Activated naive CD8-positive, alpha-beta T cell treated with anti-CD3 and anti-CD28 coated beads for 36 hours (primary cell): ENCODE measurements around the gene DMD. TPM values are rescaled to one million over a fixed set of nuclear protein-coding genes. Genes with fewer than 3 reads are reported as not detected.
"Not testable (repeated sequence)": the region's sequence is repeated elsewhere in the genome, so short reads cannot be mapped to it uniquely, and the experiment has no call there.

Source experiments
- DNase-seq: peaks from one replicate; pipeline ENCODE4 v3.0.0; 2021
- H3K27ac Mint-ChIP-seq: one replicate; pipeline ENCODE4 v1.8.0; 2022; ENCODE audit warnings: mild to moderate bottlenecking, moderate library complexity, mixed read lengths
- H3K27me3 Mint-ChIP-seq: one replicate; pipeline ENCODE4 v1.8.0; 2022; ENCODE audit warnings: mild to moderate bottlenecking, mixed read lengths
- H3K36me3 Mint-ChIP-seq: one replicate; pipeline ENCODE4 v1.8.0; 2021; ENCODE audit warnings: mild to moderate bottlenecking, mixed read lengths
- H3K4me1 Mint-ChIP-seq: one replicate; pipeline ENCODE4 v1.8.0; 2021; ENCODE audit warnings: mixed read lengths
- H3K4me3 Mint-ChIP-seq: one replicate; pipeline ENCODE4 v1.8.0; 2022; ENCODE audit warnings: mild to moderate bottlenecking, moderate library complexity, mixed read lengths
- H3K9me3 Mint-ChIP-seq: one replicate; pipeline ENCODE4 v1.8.0; 2022; ENCODE audit warnings: mixed read lengths
- total RNA-seq, 2 experiments: library from RNA; stranded (reverse); gene quantifications; one replicate each; pipeline ENCODE4 v1.2.3, GENCODE V29; 2021

DMD gene
- total RNA-seq, 2 experiments from 2014 or later = 0.08 to 0.46 TPM

DNA sequence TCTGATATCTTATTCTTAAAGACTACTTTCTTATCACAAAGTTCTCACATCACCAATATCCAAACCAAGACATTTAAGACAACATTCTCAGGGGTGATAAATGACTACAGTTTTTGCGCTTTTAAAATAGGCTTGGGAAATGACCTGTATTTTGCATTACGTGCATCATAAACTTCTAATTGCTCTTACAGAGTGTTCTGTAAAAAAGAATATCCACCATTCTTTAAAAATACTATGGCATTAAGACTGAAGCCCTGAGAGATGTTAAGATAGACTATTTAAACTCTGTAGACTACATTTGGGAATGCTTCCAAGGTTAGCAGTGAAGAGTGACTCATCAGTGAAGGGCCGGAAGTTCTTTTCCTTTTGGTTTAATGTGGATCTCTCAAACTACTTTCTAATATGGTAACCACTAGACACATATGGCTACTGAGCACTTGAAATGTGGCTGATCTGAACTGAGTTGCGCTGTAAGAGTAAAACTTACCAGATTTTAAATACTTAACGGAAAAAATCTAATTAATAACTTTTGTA, 1620.7 kb downstream of the DMD start:
- H3K4me1 Mint-ChIP-seq = no peaks in the 10 kb centered on the region
- H3K27ac Mint-ChIP-seq = no peak overlapping the region
- no peak overlapping the region for H3K4me3 Mint-ChIP-seq
- no peaks in the 10 kb centered on the region for H3K9me3 Mint-ChIP-seq
- H3K36me3 Mint-ChIP-seq = no peaks in the 10 kb centered on the region
- DNase-seq = no peak
- no peaks in the 10 kb centered on the region for H3K27me3 Mint-ChIP-seq

DNA sequence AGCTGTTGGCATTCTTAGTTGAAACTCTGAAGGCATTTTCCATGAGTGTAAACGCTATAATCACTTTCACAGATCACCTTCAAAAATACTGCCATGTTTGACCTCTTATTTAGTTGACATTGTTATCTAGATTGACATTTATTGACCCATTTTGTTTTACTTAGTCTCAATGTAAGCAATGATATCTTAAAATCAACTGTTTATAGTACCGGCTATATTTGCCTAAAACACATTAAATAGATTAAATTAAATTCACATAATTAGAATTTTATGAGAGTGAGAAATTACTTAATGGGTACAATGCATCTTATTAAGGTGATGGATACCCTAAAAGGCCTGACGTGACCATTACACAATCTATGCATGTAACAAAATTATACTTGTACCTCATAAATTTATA, 1621.8 kb downstream of the DMD start:
- Mint-ChIP-seq H3K27me3 (no peaks in the 10 kb centered on the region), H3K27ac (no peak overlapping the region)
- no peak for DNase-seq

DNA sequence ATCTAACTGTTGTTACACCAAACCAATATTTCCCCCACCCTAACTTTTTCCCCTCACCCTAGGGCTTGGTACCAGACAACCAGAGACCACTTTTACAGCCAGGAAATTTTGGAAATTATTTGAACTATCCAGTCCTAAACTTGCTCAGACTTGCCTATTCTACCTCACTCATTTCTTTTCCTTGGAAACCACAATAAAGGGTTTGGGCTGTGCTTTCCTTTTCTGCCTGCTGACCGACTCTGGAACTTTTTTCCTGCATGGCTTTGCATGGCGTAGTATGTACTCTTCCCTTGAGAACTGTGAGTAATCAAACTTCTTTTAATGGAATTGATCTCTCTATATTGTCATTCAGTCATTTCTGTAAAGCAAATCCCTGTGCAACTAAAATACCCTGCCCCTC, 1623.0 kb downstream of the DMD start:
- no peak for DNase-seq
- no peak overlapping the region for H3K4me3 Mint-ChIP-seq
- no peaks in the 10 kb centered on the region for H3K4me1 Mint-ChIP-seq
- no peak overlapping the region for H3K27ac Mint-ChIP-seq
- no peaks in the 10 kb centered on the region for H3K27me3 Mint-ChIP-seq
- H3K36me3 Mint-ChIP-seq = no peaks in the 10 kb centered on the region
- peaks cover 4% of the 10 kb centered on the region for H3K9me3 Mint-ChIP-seq

More for the DNA sequence above, 1621.8 kb downstream of the DMD start:
- no peak overlapping the region for H3K4me3 Mint-ChIP-seq
- no peaks in the 10 kb centered on the region for H3K4me1 Mint-ChIP-seq
- H3K9me3 Mint-ChIP-seq = peaks cover 3% of the 10 kb centered on the region
- H3K36me3 Mint-ChIP-seq = no peaks in the 10 kb centered on the region

DNA sequence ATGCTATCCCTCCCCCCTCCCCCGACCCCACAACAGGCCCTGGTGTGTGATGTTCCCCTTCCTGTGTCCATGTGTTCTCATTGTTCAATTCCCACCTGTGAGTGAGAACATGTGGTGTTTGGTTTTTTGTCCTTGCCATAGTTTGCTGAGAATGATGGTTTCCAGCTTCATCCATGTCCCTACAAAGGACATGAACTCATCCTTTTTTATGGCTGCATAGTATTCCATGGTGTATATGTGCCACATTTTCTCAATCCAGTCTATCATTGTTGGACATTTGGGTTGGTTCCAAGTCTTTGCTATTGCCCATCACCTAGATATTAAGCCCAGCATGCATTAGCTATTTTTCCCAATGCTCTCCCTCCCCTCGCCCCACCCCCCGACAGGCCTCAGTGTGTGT, 1627.5 kb downstream of the DMD start:
- not testable (repeated sequence) for H3K36me3 Mint-ChIP-seq, H3K27me3 Mint-ChIP-seq, DNase-seq, H3K9me3 Mint-ChIP-seq, H3K27ac Mint-ChIP-seq, H3K4me3 Mint-ChIP-seq, H3K4me1 Mint-ChIP-seq

DNA sequence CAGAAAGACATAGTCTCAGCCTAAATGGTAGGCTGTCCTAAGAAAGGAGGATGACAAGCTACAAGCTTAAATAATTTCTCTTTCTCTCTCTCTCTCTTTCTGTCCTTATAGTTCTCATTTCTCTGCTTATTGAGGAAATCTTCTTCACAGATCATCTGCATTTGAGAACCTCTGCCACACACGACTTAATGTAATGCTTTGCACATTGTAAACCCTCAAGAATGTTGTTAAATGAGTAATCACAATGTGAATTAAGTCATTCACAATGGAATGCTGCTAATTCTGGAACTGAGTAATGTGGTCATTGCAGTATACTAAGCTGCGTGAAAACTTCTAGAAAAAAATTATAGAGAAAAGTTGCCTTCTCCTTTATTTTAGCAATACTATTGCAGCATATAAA, 1630.6 kb downstream of the DMD start:
- Mint-ChIP-seq H3K9me3 (peaks cover 4% of the 10 kb centered on the region), H3K27me3 (no peaks in the 10 kb centered on the region), H3K27ac (no peak overlapping the region), H3K4me1 (no peaks in the 10 kb centered on the region), H3K36me3 (no peaks in the 10 kb centered on the region), H3K4me3 (no peak overlapping the region)
- DNase-seq = no peak

DNA sequence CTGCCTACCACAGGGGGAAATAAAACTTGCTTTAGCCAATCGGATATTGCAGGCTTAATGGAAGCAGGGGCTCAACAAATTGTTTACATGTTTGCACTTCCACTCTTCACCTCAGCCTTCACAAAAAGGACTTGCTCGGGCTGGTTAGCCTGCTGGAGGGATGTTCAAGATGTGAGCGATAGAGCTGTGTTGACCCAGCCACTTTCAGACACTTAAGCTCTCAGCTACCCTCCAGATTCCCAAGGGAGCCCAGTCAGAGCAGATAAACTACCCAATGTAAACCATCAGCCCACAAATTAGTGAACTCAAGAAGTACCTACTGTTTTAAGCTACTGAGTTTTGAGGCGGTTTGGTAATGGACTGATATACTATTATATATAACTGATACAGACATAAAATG, 1631.1 kb downstream of the DMD start:
- H3K9me3 Mint-ChIP-seq = peaks cover 3% of the 10 kb centered on the region
- H3K27me3 Mint-ChIP-seq = no peaks in the 10 kb centered on the region
- no peak overlapping the region for H3K4me3 Mint-ChIP-seq
- DNase-seq = no peak
- H3K36me3 Mint-ChIP-seq = no peaks in the 10 kb centered on the region
- H3K4me1 Mint-ChIP-seq = no peaks in the 10 kb centered on the region
- H3K27ac Mint-ChIP-seq = no peak overlapping the region

DNA sequence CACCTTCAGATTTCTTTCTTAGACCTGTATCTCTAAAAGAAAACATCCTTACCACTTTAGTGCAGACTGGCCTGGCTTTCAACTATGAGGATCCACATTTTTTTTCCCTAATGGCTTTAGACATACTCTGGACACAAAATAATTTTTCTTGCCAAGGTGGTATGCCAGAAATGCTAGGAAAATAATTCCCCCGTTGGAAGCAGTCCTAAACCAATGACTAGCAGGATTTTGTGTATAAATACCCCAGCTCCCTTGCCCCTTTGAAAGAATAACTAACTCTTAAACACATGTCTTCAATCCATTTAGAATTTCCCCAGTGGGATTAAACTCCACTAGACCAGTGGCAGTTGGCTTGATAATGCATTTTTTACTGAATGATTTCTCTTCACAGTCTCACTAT, 1639.0 kb downstream of the DMD start:
- Mint-ChIP-seq H3K36me3 (no peaks in the 10 kb centered on the region), H3K4me1 (no peaks in the 10 kb centered on the region), H3K27ac (no peak overlapping the region), H3K4me3 (no peak overlapping the region), H3K27me3 (no peaks in the 10 kb centered on the region), H3K9me3 (no peaks in the 10 kb centered on the region)
- DNase-seq = no peak

DNA sequence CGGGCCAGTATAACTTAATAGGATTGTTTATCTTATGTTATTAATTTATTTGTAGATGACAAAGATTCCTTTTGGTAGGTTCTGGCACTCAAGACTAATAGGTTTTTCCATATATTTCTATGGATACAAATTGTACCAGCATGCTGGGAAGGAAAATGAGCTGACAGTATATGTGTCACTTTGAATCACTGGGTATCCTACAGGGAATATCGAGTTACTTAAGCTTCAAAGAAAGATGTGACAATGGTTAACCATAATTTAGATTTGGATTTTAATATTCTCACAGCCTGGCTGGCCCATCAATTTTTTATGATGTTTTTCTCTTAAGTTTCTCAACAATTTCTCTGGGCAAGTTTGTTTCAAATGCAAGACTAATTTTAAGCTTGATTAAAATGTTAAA, 1640.7 kb downstream of the DMD start:
- Mint-ChIP-seq H3K4me1 (no peaks in the 10 kb centered on the region), H3K9me3 (no peaks in the 10 kb centered on the region), H3K4me3 (no peak overlapping the region), H3K27ac (no peak overlapping the region), H3K36me3 (no peaks in the 10 kb centered on the region), H3K27me3 (no peaks in the 10 kb centered on the region)
- no peak for DNase-seq

DNA sequence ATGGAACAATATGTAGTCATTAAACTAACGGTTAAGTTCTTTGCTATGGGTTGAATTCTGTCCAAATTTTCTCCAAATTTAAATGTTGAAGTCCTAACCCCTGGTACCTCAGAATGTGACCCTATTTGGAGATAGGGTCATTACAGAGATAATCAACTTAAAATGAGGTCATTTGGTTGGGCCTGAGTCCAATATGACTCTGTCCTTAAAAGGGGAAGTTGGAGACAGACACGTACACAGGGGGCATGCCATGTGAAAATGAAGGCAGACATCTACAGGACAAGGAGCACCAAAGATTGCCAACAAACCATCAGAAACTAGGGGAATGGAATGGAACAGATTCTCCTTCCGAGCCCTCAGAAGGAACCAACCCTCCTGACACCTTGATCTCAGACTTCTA, 1647.6 kb downstream of the DMD start:
- no peak overlapping the region for H3K27ac Mint-ChIP-seq
- H3K36me3 Mint-ChIP-seq = no peaks in the 10 kb centered on the region
- H3K4me3 Mint-ChIP-seq = no peak overlapping the region
- H3K4me1 Mint-ChIP-seq = no peaks in the 10 kb centered on the region
- no peak for DNase-seq
- no peaks in the 10 kb centered on the region for H3K27me3 Mint-ChIP-seq
- no peaks in the 10 kb centered on the region for H3K9me3 Mint-ChIP-seq

DNA sequence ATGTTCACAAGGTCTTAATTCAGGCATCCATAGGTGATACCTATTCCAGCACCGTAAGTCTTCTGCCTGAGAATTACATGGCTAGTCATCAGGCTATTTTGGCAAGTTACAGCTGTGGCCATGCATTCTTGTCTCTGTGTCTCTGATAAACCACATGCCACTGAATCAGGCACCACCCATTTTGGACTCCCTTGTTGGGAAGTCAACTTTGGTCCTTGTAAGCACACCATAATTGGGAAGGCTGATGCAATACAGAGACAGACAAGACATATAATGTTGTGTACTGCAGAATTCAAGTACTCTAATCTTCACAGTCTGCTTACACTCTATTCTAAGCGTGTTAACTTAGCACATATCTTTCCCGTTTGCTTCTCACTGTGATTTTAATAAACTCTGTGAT, 1655.8 kb downstream of the DMD start:
- Mint-ChIP-seq H3K27me3 (no peaks in the 10 kb centered on the region), H3K27ac (no peak overlapping the region), H3K4me1 (no peaks in the 10 kb centered on the region), H3K36me3 (no peaks in the 10 kb centered on the region), H3K9me3 (no peaks in the 10 kb centered on the region), H3K4me3 (no peak overlapping the region)
- no peak for DNase-seq

DNA sequence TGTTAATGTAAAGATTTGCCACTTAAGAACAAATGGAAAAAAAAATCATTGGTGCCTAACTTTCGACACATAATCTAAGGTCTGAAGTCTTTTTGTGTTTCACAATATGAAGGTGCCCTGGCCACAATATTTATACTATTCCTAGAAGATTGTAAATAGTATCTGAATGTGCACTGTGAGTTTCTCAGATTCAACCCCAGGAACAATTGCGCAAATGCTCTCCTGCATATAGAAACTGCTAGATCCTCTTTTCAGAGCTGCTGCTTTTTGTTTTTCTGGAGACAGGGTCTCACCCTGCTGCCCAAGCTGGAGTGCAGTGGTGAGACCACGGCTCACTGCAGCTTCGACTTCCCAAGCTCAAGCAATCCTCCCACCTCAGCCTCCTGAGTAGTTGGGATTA, 1659.4 kb downstream of the DMD start:
- no peak for DNase-seq

DNA sequence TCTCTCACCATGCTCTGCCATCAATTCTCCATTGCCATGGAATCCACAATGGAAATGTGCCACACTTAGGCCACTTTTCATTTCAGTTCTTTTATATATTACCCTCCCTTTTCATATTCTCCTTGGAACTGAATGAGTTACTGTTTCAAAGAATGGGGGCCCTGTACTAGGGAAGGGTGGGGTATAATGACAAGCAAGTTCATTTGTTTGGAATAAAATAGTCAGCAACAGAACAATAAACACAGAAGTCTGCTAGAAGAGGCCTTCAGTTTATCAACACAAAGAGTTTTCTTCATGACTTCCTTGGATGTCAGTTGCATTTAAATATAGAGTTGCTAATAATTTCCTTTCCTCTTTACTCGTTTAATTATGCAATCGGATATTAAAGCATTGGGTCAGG, 1661.2 kb downstream of the DMD start:
- Mint-ChIP-seq H3K36me3 (no peaks in the 10 kb centered on the region), H3K4me1 (no peaks in the 10 kb centered on the region), H3K27me3 (no peaks in the 10 kb centered on the region), H3K9me3 (no peaks in the 10 kb centered on the region), H3K4me3 (no peak overlapping the region), H3K27ac (no peak overlapping the region)
- no peak for DNase-seq

More for the DNA sequence above, 1659.4 kb downstream of the DMD start:
- no peak overlapping the region for H3K4me3 Mint-ChIP-seq
- no peaks in the 10 kb centered on the region for H3K36me3 Mint-ChIP-seq
- no peaks in the 10 kb centered on the region for H3K9me3 Mint-ChIP-seq
- no peaks in the 10 kb centered on the region for H3K4me1 Mint-ChIP-seq
- no peaks in the 10 kb centered on the region for H3K27me3 Mint-ChIP-seq
- H3K27ac Mint-ChIP-seq = no peak overlapping the region

DNA sequence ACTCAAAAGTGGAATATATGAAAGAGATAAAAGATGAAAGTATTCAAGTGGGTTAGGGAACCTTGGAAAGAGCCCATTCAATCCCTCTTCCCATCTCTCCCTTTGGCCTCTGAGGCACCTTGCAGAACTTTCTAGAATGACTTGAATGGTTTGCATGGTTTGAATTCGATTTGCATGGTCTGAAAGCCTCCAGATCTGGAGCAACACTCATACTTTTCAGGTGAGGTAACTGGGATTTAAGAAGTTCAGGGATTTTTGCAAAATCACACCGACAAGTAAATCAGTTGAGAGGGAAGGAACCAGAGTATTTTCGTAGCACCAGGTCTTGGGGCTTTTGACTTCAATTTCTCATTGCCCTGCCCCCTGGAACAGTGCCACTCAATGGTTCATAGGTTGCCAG, 1663.5 kb downstream of the DMD start:
- Mint-ChIP-seq H3K36me3 (no peaks in the 10 kb centered on the region), H3K9me3 (no peaks in the 10 kb centered on the region), H3K4me1 (no peaks in the 10 kb centered on the region)

DNA sequence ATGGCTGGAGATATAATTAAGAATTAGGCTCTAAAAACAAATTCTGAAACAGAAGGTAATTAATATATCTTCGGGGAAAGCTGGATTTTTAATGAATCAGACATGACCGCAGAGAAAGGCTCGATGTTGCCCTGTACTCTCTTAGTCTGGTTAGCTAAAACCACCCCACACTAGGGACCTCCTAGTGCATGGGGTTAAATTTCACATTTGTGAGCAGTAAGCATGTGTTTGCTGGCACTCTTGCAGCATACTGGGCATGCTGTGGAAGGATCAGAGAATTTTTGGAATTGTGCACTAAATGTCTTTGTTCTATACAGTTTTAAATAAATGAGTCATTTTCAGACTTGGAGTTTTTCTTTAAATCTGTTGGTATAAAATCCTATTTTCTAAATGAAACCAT, 1663.9 kb downstream of the DMD start:
- Mint-ChIP-seq H3K4me1 (no peaks in the 10 kb centered on the region), H3K36me3 (no peaks in the 10 kb centered on the region)

More for the DNA sequence above, 1663.5 kb downstream of the DMD start:
- no peak overlapping the region for H3K27ac Mint-ChIP-seq
- H3K27me3 Mint-ChIP-seq = no peaks in the 10 kb centered on the region
- no peak overlapping the region for H3K4me3 Mint-ChIP-seq
- no peak for DNase-seq

DNA sequence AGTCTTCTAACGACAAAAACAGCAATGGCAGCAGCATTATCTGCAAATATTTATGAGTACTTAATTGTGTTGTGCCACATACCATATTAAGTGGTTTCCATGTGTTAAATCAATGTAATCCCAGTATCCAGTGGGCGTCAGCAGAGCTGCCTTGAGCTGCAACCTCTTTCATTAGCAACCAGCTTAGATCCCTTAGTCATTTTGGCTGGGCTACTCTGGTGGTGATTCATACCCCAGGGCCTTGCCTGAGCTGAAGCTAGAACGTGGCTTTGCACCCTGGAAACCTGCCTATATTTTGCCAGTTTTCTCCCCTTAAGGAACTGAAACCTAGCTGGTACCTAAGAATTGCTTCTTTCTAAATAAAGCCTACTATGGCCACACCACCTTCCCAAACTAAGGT, 1665.2 kb downstream of the DMD start:
- H3K4me3 Mint-ChIP-seq = no peak overlapping the region
- no peak overlapping the region for H3K27ac Mint-ChIP-seq
- no peaks in the 10 kb centered on the region for H3K4me1 Mint-ChIP-seq
- no peak for DNase-seq
- no peaks in the 10 kb centered on the region for H3K9me3 Mint-ChIP-seq
- H3K36me3 Mint-ChIP-seq = no peaks in the 10 kb centered on the region
- no peaks in the 10 kb centered on the region for H3K27me3 Mint-ChIP-seq

More for the DNA sequence above, 1663.9 kb downstream of the DMD start:
- no peaks in the 10 kb centered on the region for H3K27me3 Mint-ChIP-seq
- DNase-seq = no peak
- no peaks in the 10 kb centered on the region for H3K9me3 Mint-ChIP-seq
- H3K4me3 Mint-ChIP-seq = no peak overlapping the region
- H3K27ac Mint-ChIP-seq = no peak overlapping the region

DNA sequence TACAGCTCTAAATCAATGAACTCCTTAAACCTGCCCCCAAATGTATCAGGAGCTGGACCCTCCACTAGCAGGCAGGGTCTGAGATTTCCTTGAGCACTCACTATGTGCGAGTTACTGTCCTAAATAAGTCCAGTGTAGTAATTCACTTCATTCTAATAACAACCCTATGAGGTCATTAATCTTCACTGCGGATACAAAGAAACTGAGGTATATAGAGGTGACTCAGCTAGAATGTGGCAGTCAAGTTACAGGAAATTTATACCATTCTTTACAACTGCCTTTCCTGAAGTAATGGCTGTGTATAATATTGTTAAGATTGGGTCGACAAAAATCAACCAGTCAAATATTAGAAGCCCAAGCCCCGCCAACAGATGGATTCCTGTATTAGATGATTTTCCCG, 1665.6 kb downstream of the DMD start:
- no peaks in the 10 kb centered on the region for H3K36me3 Mint-ChIP-seq
- H3K27ac Mint-ChIP-seq = no peak overlapping the region
- H3K27me3 Mint-ChIP-seq = no peaks in the 10 kb centered on the region
- DNase-seq = no peak
- no peak overlapping the region for H3K4me3 Mint-ChIP-seq
- H3K9me3 Mint-ChIP-seq = no peaks in the 10 kb centered on the region
- no peaks in the 10 kb centered on the region for H3K4me1 Mint-ChIP-seq

DNA sequence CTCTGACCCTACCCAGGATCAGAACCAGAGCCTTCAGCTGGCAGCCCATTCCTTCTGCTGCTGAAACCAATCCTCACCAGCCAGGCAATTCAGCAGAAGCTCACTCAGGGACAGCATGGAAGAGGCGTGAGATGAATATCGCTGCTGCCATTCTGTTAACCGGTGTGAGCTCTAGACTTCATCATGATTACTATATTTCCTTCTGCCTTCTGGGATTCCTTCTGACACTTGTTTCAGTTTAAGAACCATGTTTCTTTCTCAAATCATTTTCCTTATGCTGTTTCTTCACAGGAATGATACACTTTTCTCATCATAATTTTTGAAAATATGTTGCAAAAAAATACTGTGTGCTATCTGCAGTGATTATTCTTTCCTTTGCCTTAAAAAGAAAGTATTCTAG, 1666.2 kb downstream of the DMD start:
- H3K4me1 Mint-ChIP-seq = no peaks in the 10 kb centered on the region
- no peak overlapping the region for H3K4me3 Mint-ChIP-seq
- H3K27me3 Mint-ChIP-seq = no peaks in the 10 kb centered on the region
- DNase-seq = no peak
- no peak overlapping the region for H3K27ac Mint-ChIP-seq
- H3K9me3 Mint-ChIP-seq = no peaks in the 10 kb centered on the region
- no peaks in the 10 kb centered on the region for H3K36me3 Mint-ChIP-seq
